Urothelium cell line (cell line): ENCODE measurements around the gene ITIH3.

ENCODE experiments used
- DNase-seq: peaks from one replicate; pipeline ENCODE4 v3.0.0; 2011; ENCODE audit warnings: low spot score, mixed read lengths
- FAIRE-seq: peaks from 2 replicates; lab custom pipeline; 2011; peaks lifted over from hg19 to GRCh38; lab: Jason Lieb, UNC

The ITIH3 gene

DNA sequence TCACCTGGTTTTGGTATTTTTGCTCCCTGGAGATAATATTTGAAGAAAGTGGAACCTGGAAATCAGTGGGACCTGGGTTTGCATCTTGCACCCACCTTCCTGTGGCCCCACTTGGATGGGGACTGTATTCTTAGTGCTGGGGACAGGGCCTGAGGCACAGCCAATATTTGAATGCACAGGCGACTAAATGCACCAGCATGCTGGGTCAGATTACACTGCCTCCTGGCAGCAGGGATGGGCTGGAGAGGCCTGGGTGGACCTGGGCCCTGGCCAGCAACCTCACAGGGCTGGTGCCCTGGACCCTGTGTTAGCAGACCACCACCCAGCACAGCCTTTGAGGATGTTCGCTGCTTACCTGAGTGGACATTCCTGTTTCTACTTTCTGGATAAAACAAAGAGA is 25.3 kb downstream of the ITIH3 start:
- FAIRE-seq (no peak), DNase-seq (no peak)

DNA sequence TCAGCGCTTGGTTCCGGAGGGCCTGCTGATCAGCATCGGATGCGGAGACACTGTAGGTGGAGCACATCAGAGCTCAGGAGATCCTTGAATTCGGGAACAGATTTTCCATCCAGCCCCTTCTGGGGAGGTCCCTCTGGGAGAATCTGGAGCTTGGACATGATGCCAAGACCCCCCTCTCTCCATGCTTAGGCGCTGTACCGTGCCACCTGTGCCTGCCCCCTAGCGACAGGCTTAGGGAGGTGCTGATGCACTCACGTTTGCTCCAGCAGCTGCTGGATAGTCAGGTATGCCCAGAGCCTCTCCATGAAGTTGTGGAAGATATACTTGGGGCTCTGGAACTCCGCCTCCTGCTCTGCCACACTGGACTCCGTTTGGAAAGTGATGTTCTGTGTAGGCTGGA is 26.1 kb downstream of the ITIH3 start:
- FAIRE-seq (no peak), DNase-seq (peak; percentile 61)

DNA sequence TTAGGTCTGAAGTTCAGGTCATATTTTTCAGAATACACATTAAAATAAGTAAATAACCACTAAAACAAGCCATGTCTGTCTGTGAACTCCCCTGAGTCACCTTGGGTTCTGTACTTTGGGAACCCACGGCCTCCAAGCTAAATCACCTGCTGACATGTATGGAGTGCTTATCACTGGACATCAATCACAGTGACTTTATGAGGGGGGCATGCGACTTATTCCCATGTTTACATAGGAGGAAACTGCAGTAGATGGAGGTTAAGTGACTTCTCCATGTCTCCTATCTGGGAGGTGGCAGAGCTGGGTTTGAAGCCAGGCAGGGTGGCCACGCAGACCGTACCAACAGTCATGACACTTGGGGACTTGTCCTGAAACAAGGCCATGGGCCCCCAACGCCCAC is 27.8 kb downstream of the ITIH3 start:
- FAIRE-seq: no peak
- DNase-seq: no peak

DNA sequence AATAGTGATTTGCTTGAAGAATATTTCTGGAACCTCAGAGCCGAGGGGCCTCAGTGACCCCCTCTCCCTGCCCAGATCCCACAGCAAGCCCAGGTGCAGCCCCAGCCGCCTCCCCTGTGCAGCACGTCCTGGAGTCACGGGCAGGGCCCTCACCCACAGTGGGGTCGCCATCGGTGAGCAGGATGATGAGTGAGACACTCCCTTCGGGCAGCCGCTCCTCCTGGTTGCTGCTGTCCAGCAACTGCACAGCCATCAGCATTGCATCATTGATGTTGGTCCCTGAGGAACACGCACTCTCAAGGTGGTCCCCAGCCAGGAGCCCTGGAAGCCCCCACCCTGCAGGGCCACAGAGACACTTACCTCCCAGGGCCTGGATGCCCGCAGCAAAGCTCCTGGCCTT is 29.4 kb downstream of the ITIH3 start:
- FAIRE-seq: no peak
- DNase-seq: no peak

DNA sequence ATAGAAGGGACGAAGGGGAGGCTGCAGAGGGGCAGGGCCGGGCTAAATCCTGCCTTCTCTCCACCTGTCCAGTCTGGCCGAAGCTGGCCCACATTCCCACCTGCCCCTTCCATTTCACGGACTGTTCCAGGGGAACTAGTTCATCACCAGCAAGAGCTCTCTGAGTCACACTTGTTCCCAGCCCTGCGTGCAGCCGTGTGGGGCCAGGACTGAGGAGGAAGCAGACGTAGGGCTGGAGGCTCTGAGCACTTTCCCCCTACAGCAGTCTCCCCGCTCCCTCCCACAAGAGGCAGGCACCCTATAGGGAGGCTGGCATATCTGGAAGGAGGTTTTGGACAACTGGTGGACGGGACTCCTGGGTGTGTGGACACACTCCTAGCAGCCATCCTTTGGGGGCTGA is 32.8 kb downstream of the ITIH3 start:
- DNase-seq (no peak), FAIRE-seq (no peak)

DNA sequence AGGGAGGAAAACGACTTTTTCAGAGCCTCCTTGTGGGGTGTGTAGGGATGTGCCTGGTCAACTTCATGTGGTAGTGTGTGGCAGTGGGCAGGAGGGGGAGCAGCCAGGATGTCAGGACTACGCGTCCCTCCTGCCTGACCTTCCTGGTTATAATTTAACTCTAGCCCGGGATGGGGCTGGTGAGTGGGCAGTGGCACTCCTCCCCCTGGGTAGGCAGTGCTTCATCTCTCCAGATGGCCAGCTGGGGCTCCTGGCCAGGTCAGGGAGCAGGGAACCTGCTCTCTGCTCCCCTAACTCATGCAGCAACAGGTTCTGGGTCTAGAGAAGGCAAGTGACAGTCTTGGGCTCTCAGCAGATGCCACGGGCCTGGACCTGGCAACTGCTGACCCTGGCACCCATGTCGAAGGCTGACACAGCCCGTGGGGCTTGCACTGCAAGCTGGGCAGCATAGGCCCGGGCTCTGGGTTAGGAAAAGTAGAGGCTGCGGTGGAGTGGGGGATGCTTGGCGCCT is 33.3 kb downstream of the ITIH3 start:
- no peak for DNase-seq
- no peak for FAIRE-seq

DNA sequence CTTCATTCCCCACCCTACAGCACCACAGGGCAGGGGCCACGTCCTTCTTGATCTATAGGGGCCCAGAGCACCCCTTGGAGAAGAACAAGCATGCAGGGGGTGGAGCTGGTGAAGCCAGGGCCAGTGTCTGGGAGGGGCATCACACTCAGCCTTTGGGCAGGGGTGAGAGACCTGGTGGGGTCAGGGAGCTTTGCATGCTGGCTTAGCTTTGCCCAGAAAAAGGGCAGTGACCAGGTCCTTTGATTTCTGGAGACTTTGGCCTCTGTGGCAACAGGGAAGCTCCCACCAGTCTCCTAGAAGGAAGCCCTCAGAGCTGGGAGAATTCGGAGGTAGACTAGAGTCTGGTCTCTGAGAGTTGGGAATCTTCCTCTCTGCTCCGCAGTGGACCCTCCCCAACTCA is 34.9 kb downstream of the ITIH3 start:
- no peak for DNase-seq
- FAIRE-seq: no peak

DNA sequence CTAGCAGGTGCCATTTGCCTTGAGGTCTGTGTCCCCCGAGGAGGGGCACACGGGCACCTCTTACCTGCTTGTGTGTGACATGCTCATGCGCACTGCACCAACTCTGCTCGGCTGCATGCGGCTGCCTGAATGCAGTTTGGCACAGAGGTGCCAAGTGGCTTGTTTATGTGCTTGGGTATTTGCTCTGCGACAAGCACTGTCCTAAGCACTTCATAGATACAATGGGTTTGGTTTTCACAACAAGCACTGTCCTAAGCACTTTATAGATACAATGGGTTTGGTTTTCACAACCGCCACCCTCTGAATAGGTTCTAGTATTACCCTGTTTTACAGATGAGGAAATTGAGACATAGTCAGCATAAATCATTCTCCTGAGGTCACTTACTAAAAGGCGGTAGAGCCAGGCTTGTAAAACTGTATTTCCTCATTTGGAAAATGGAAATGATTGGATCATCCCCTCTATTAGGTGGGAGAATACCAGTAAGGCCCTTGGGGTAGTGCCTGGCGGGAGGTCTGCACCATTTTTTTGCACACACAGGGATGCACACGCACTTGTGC is 35.4 kb downstream of the ITIH3 start:
- no peak for FAIRE-seq
- DNase-seq: no peak

DNA sequence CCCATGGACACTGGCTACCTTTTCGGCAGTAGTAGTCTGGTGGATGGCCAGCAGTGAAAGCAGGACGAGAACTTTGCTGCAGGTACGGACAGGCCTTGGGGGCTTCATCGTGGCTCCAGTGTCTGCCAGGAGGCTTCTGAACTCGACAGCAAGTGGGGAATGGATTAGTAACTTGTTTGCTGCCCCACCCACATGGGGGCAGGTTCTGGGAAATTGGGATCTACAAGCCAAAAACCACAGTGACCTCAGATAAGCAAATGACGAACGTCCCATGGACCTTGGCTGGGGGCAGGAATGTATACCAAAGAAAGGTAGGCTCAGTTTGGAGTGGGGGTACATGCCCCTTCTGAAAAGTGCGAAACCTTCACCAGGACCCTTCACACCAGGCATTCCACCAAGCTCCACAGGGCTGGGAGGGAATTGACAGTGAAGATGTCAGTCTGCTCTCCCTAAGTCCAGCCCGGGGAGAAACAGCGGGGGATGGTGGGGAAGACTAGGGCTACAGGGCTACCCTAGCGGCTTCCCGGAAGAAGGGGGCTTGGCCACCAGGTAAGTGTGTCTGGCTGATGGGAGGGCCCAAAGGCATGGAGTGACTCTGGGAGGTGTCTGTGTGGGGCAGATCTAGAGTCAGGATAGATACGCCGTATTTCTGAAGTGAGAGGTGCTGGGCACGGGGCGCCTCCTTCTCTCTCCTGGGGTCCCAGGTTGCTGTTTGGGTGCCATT is 36.1 kb downstream of the ITIH3 start, which contains the start of gene ITIH4:
Gene ITIH4, minus strand, starts transcription at position 138 of the 724 bp plus-strand sequence. Its CDS starts 30 bp downstream, at position 108.
- FAIRE-seq (no peak), DNase-seq (no peak)

DNA sequence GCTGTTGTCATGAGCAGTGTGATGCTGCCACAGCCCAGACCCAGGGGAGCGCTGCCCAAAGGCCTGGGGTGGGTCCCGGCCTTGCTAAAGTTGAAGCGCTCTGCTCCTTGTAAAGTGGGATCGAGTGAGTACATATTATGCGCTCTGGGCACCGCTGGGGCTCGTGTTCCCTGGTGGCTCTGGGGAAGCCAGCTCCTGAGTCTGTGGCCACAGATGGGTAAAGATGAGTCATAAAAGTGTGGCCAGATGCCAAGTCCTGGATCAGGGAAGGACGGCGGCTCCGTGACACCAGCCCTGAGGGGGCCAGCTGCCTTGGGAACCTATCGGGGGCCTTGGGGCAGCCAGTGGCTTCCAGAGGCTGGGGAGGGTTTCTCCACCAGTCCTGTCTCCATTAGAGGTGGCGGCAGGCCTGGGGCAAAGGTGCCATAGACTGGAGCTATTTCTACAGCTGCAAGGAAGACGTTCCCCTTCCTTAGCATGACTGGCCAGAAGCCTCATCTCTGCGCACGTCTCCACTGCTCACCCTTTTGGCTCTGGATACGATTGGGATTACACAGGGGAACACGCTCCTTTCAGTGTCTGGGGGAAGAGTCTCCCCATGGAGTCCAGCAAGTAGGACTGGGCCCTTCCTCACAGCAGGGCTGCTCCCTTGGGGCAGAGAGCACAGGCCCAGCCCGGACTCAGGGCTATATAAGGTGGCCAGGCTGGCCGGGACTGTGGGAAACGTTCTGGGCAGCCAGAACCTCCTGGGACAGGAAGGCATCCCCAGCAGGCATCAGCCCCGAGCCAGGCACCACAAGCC is 37.1 kb downstream of the ITIH3 start:
- FAIRE-seq (peak; percentile 82), DNase-seq (peak; percentile 92)

DNA sequence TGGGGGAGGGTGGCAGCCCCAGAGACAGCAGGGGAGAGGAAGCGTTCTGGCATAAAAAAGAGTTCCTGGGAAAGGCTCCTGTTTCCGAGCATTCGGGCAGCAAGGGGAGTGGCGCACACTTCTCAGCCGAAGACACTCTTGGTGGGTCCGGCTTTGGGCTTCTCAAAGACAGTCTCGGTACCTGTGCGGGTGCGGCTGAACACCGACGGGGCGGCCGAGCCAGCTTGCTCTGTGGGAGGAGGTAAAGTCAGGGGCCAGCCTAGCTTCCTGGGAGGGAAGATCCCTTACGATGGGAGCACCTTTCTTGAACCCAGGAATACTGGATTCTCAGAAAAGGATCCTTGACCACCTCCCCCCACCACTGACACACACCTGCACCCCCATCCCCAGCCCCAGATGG is 38.6 kb downstream of the ITIH3 start:
- DNase-seq (no peak), FAIRE-seq (no peak)

DNA sequence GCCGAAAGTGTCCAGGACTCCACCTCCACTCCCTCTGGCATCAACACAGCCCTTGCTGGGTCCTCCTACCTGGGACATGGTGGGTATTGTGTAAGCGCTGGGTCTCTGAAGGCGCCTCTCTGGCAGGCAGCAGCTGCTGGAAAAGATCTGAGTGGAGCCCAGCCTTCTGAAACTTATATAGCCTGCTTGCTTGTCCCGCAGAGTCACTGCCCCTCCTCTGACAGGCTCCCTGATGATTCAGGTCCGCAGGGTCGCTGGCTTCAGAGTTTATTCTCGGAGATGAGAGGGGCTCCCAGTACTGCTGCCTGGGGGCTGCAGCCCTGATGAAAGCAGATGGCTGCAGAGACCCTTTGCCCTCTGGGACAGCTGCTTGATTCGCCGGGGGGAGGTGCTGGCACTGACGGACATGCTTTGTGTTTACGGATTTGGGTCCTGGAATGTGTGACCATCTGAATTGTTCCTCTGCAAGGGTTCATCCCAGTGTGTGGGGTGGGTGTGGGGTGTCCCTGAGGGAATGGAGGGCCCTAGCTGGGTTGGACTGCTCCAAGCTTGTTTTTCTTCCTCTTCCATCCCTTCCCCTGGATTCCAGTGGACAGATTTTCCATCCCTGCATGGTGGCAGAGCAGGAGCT is 40.4 kb downstream of the ITIH3 start, which contains the start of gene MUSTN1:
Gene MUSTN1, minus strand, starts transcription at position 149 of the 631 bp plus-strand sequence. Its CDS starts 71 bp downstream, at position 78.
- FAIRE-seq (no peak), DNase-seq (no peak)

DNA sequence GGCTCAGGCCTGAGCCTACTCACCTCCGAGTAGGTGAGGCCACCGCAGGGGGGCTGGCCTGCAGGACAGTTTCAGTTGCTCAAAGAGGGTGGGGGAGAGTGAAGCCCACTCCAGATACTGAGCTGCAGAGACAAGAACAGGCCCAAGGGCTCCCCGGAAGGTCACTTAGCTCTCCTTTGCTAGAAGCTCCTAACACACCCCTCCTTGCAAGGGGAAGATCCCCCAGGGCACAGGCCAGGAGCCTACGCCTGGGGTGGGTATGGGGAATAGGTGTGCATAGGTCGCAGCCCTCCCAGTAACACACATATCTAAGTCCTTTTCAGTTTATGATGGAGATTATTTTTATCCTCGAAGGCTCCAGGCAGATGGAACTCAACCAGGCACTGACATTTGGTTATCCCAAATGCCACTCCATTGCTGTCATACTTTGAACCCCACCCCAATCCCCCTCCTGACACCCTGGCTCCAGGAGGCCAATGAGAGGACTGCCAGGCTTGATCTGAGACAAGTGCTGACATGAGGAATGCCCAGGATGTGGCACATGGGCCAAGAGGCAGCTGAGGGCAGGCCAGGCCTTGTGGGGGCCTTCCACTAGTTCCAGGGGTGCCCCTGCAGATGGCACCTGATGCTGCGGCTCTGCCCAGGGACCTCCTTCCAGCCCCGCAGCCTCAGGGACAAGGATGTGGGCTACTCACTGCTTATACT is 41.3 kb downstream of the ITIH3 start:
- DNase-seq (no peak), FAIRE-seq (no peak)

DNA sequence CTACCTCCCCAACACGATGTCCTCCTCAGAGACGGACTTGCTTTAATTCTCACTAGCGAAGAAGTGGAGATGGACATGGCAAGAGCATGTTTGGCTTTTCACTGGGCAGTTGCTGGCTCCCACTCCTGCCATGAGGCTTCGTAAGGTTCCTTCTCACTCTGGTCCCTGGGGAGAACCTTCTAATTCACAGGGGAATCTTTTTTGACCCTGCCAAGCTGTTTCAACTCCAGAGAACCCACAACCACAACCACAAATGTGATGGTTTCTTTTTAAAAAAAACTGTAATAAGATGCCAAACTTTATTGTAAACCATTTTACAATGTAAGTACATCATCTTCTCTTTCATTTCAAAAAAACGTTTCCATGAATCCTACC is 41.9 kb downstream of the ITIH3 start:
- DNase-seq (no peak), FAIRE-seq (no peak)

DNA sequence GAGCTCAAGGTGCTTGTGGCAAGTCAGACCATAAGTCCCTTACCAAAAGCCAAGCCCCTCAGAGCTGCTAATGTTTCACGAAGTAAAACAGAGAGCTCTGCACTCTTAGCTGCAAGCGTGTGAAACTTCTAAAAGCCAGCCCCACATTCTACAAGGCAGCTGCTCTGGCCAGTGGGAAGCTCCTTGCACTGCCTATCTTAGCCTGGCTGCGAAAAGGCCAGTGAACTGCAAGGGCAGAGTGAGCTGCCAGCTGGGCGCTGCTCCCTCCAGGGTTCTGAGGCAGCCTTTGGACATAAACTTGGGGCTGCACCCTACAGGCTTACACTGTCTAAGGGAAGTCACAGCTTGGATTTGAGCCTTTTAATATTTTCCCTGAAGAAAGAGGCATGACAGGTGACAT is 42.4 kb downstream of the ITIH3 start:
- no peak for FAIRE-seq
- no peak for DNase-seq

DNA sequence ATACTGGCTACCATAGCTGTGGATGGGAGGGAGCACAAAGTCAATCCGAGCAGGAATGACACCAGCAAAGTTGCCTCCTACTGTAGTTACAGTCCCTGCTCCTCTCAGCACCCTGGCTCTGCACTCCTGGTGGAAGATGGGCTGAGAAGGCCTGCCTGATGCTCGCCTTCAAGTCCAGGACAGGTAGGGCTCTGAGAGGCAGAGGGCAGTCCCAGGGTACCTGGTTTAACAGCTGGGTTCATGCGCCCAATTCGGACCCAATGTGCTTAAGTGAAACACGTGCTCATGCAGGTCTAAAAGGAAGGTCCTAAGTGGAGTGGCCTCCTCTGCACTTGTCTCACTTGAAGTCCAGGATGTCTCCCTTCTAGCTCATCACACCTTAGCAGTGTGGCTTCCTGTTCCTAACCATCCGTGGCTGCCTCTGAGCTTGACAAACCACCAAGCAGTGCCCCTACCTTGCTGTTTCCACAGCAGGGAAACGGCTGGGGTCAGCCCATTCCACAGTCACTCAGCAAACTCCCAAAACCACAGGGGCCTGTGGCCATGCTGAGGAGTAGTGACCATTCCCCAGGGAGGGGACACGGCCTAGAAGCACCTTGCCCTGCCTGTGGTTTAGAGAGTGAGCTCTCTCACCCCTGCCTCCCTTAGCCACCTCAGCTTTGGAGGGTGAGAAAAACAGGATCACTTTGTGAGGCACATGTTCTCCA is 44.1 kb downstream of the ITIH3 start:
- no peak for DNase-seq
- FAIRE-seq: no peak

DNA sequence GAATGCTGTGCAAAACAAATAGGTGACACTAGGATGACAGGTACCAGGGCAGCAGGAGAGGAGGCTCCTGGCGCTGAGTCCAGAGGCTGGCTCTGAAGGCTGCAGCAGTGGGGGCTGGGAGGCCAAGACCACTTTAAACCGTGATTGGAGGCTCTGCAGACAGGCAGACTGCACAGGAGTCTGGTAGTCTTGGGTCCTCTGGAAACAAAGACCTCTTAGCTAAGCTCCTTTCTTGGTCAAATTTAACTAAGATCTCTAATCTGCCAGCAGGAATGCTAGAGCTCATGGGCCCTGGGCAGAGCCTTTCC is 44.6 kb downstream of the ITIH3 start:
- FAIRE-seq: no peak
- DNase-seq: no peak

DNA sequence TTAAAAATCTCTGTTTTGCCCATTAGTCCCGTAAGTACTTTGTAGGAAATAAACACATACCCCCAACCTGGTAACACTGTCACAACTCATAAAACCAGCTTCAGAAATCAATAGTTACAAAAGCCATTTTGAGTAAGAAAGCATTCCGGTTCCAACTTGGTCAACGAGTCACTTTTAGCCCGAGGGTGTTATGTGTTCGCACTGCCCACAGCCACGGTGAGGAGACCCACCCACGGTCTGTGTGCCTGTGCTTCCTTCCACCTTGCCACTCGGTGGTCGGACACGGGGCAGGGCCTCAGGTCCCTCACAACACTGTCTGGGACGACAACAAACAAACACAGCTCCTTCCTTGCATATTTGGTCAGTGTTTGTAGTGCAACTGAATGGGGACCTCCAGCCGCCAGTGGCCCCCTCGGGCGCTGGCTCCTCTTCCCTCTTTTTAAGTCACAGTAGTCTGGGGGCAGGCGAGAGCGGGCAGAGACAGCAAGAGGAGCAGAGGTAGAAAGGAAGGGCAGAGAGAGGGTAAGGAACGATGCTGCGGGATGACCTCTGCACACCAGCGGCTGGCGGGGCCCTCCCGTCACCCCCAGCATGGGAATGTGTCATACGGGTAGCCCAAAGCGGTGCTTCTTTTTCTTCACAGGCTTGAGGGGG is 45.4 kb downstream of the ITIH3 start:
- FAIRE-seq: no peak
- DNase-seq: no peak

DNA sequence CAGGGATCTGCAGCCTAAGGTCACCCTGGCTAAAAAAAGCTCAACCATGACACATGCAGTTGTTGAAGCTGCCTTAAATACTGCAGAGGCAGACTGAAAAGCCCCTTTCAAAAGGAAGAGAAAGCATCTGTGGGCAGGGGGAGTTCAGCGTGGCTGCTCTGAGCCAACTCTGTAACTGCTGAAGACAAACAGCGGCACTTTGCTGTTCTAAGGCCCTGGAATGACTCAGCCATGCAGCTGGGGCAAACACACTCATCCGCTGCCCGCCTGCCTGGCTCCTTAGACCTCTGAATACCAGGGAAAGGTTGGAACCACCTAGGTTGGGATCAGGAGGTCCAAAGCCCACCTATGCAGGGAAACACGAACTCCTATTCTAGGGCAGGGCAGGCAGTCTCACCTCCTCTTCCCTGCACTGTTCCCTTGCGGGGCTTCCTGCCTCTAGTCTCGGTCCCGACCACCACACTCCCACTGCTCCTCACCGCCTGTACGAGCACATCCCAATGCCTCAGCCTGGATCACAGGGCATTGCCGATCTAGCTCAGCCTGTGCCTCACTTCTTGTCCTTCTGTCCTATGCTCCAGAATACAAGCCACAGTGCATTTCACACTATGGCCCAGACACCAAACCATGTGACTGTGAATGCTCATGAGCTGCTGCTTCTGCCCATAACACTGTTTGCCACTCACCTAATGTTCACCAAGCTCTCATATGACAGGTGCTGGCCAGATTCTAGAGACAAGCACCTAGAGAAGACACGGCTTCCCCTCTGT is 46.8 kb downstream of the ITIH3 start:
- no peak for FAIRE-seq

More for the DNA sequence above, 46.8 kb downstream of the ITIH3 start:
- no peak for DNase-seq
